HG03342 (cell line): ENCODE measurements around the gene CTXN3.
"Not testable (repeated sequence)": the region's sequence is repeated elsewhere in the genome, so short reads cannot be mapped to it uniquely, and the experiment has no call there.

Experiments
- ATAC-seq: cut with Tn5 transposase; IDR thresholded peaks from one replicate; pipeline ENCODE4 v1.9.1; 2021; ENCODE audit warnings: mild to moderate bottlenecking, moderate library complexity; ENCODE audit not compliant: unreplicated experiment

The CTXN3 gene

DNA sequence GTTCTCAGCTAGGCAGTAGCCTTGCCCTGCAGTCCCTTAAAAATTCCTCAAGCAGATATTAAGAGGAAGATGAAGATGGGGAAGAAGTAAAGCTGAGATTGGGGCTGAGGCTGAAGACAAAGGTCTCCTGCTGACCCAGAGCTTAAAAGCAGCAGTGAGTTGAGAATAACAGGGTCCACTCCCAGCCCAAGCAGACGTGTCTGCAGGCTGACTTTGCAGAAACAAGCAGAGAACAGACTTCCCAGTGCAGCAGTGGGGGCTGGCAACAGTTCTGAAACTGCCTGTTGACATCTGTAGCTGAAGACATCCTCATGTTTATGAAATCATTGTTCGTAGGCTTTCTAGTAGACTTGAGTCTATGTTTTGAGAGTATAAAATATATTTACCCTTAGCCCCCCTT, 1.1 kb downstream of the CTXN3 start:
- no peak for ATAC-seq

- no peak for ATAC-seq
These were observed 1.8 kb downstream of the CTXN3 start for GRCh38 chr5:127650649-127651048.

DNA sequence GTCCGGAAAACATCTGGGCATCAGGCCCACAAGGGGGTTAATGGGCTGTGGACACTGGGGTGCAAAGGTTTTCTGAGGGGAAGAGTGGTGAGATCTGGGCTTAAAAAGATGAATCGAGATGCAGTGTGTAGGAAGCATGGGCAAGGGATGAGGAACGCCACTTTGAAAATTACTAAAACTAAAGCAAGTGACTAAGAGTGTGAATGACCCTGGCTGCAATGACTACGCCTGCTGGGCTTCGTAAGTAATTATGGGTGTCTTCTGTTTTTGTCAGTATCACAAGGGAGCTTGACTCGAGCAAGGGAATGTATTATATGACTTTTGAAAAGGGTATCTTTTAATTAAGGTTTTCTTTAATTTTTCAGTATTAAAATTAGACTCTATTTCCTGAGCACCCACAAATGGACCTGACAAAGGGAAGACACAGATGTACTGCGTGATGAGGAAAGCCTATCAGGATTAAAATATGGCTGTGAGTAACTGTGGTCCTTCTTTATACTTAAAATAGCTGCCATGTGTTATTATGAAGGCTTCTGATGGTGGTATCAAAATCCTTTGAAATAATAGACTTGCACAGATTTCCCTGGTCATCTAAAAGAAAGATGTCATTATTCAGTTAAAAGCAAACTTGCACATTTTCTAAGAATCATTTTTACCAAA, 4.2 kb downstream of the CTXN3 start:
- ATAC-seq, result no peak

- no peak for ATAC-seq
These were observed 7.9 kb downstream of the CTXN3 start for GRCh38 chr5:127656825-127657224.

DNA sequence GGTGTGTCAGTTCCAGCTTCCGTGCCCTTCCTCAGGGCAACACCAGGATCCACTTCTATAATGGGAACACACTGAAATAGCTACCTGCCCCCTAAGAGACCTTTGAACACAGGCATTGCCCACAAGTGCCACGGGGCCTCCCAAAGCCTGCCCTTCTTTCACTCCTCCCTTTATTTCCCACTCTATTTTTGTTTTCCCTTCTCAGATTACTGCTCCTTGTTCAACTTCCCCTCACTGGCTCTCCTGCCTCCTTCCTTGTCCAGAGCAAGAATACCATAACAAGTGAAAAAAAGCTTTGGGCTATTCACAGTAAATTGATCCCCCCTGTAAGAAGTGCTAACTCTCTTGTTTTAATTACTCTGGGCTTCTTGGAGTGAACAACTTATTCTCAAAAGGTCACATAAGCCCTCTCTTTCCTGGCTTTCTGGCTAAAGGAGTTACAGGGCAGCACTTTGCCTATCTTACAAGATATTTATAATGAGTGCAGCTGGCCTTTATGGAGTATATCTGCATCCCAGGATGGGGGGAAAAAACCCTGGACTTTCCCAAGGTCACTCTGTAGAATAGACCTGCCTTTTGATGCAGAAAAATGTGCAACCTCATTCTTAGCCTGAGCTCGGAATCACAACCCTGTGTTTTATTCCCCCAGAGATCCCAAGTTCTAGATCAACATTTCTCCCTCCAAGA, 11.3 kb downstream of the CTXN3 start:
- ATAC-seq, result no peak

- ATAC-seq, result no peak
These were observed 15.2 kb downstream of the CTXN3 start for GRCh38 chr5:127664093-127664492.

GRCh38 chr5:127665641-127666040, 16.8 kb downstream of the CTXN3 start:
- ATAC-seq, result no peak

- ATAC-seq, result no peak
These were observed 17.3 kb downstream of the CTXN3 start for GRCh38 chr5:127666043-127666716.

- no peak for ATAC-seq
These were observed 19.0 kb downstream of the CTXN3 start for GRCh38 chr5:127667926-127668325.

DNA sequence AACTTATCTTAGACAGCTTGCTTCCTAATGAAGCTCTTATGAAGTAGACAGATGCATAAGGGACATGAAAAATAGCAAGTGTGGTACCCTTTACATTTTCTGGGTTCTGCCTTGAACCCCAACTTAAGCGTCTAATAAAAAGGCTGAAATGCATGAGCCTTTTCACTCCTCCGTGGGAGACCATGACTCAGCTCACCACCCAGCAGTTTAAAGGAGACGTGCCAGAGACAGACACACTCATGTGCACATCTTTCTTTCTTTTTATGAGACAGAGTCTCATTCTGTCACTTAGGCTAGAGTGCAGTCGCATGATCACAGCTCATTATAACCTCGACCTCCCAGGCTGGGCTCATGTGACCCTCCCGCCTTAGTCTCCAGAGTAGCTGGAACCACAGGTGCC, 22.3 kb downstream of the CTXN3 start:
- no peak for ATAC-seq

GRCh38 chr5:127673117-127673800, 24.4 kb downstream of the CTXN3 start:
- no peak for ATAC-seq

DNA sequence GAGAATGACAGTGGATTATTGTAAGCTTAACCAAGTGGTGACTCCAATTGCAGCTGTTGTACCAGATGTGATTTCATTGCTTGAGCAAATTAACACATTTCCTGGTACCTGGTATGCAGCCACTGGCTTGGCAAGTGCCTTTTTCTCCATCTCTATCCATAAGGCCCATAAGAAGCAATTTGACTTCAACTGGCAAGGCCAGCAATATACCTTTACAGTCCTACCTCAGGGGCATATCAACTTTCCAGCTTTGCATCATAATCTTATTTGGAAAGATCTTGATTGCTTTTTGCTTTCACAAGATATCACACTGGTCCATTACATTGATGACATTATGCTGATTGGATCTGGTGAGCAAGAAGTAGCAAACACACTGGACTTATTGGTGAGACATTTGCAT, 28.1 kb downstream of the CTXN3 start:
- not testable (repeated sequence) for ATAC-seq

- ATAC-seq, result not testable (repeated sequence)
These were observed 30.9 kb downstream of the CTXN3 start for GRCh38 chr5:127679691-127680330.

DNA sequence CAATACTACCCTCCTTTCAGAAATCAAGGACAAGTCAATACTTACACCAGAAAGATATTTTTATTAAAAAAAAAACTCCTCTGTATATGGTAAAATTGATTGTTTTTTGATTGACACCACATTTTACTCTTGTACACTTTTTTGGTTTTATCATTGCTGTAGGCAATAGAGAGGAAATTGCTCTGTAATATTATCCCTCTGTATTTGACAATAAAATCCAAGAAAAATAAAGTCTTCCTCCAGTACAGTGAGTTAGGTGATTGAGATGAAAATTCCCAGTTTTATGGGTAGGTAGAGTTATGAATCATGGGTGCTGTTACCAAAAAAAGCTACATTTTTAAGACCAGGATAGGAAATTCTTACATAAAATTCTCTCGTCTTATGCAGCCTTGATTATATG, 31.7 kb downstream of the CTXN3 start:
- ATAC-seq, result no peak

- no peak for ATAC-seq
These were observed 34.1 kb downstream of the CTXN3 start for GRCh38 chr5:127683008-127683407.

DNA sequence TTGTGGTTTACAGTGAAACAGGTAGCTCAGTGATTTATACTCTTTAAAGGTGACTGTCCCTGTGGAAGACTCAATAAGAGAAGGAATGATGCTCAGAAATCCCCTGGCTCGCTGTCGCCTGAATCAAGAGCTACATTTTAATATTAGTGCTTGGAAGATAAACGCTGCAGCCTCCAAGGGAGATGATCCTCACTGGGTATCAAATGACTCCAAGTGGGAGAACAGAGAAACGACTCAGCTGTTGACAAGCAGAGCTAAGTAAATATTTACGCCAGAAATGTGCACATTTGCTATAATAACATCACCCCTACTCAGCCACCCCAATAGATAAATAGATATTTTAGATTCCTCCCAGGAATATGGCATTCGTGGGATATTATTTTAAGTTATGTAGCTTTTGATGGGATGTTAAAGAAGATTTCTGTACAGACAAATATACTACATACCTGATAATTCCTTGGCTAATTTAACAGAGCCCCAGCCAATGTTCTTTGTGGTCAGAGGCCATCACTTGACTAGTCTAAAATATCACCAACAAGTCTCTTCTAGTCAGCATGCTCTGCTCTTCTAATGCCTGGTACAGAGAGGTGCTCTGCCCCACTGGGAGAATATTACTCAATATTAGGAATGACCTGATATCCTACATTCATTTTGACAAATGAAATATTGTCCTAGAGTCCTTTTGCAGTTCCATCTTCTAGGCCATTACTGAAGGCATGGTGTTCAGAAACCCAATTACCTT, 36.0 kb downstream of the CTXN3 start:
- ATAC-seq, result no peak

DNA sequence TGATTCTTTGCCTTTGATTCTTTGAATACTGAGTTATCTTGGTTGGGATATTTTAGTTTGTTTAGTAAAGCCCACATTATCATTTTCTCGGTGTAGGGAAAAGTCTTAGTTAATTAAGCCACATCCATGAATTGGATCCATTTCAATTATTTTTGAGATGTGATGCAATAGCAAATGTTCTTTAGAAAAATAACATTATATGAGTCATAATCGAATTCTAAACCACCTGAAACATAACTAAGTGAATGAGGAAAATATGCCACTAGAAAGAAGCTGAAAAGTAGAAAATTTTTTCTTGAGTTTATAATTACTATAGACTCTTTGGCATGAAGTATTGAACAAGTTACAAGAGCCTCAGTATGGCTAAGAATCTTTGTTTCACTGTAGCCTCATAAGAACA, 36.8 kb downstream of the CTXN3 start:
- no peak for ATAC-seq

GRCh38 chr5:127686424-127686823, 37.5 kb downstream of the CTXN3 start:
- no peak for ATAC-seq

GRCh38 chr5:127694518-127695171, 45.8 kb downstream of the CTXN3 start:
- ATAC-seq, result no peak

DNA sequence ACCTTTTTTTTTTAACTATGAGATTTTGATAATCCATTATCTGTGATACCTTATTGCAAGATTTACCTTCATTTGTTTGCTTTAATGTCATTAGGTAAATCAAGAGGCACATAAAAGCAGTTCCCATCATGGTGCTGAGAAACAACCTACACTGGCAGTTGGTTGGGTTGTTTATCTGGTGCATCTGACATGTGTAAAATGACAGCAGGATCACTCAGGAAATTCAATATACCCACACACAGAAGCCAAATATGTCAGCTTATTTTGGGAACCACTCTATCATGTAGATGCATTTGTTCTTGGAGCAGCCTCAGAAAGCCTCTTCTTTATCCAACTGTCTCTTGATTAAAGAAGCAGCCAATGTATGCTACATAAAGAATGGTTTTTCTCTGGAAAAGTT, 46.5 kb downstream of the CTXN3 start:
- no peak for ATAC-seq
